ENCODE measurements around the gene XYLT1. TPM values are rescaled to one million over a fixed set of nuclear protein-coding genes. Genes with fewer than 3 reads are reported as not detected.

XYLT1 gene
- total RNA-seq, 1 experiment from 2014 or later: 1.7 TPM

GRCh38 chr16:17511340-17511739 is 40.6 kb upstream of the XYLT1 start:
- H3K27me3 ChIP-seq (ENCODE audit: insufficient read depth, low read depth): no peaks in the 10 kb centered on the region
- no peaks in the 10 kb centered on the region for H4K20me1 ChIP-seq (ENCODE audit: insufficient read depth)
- H3F3A ChIP-seq (ENCODE audit: insufficient read depth, low read depth): no peaks in the 10 kb centered on the region
- H3K4me3 ChIP-seq: no peak overlapping the region
- no peaks in the 10 kb centered on the region for H3K36me3 ChIP-seq (ENCODE audit: low read depth)
- H3K27ac ChIP-seq: no peak overlapping the region
- H2AFZ ChIP-seq: no peak overlapping the region
- H3K9me2 ChIP-seq (ENCODE audit: insufficient read depth): no peaks in the 10 kb centered on the region
- H3K4me1 ChIP-seq (replicated peaks; ENCODE audit: insufficient read depth): no peaks in the 10 kb centered on the region
- no peak for TF ChIP-seq EZH2 (IDR thresholded peaks at IDR 0.05; ENCODE audit: low read depth)
- TF ChIP-seq, protein P1, sequence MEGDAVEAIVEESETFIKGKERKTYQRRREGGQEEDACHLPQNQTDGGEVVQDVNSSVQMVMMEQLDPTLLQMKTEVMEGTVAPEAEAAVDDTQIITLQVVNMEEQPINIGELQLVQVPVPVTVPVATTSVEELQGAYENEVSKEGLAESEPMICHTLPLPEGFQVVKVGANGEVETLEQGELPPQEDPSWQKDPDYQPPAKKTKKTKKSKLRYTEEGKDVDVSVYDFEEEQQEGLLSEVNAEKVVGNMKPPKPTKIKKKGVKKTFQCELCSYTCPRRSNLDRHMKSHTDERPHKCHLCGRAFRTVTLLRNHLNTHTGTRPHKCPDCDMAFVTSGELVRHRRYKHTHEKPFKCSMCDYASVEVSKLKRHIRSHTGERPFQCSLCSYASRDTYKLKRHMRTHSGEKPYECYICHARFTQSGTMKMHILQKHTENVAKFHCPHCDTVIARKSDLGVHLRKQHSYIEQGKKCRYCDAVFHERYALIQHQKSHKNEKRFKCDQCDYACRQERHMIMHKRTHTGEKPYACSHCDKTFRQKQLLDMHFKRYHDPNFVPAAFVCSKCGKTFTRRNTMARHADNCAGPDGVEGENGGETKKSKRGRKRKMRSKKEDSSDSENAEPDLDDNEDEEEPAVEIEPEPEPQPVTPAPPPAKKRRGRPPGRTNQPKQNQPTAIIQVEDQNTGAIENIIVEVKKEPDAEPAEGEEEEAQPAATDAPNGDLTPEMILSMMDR (conservative IDR thresholded peaks at IDR 0.05): no peak
- no peak for DNase-seq
- POLR2A ChIA-PET (ENCODE audit: unreplicated experiment): no interaction called here
- no peaks in the 10 kb centered on the region for H3K9me3 ChIP-seq (ENCODE audit: insufficient read depth, low read depth)
- no TSS peak for BruUV-seq (replicated peaks)
- intact Hi-C loops (cut with micrococcal nuclease; ENCODE audit: unreplicated experiment): no loop called here
- CTCF ChIA-PET: no interaction called here
- H3K4me2 ChIP-seq: no peak overlapping the region
- H3K79me2 ChIP-seq (ENCODE audit: low read depth): no peaks in the 10 kb centered on the region

- DNase-seq: no peak
- POLR2A ChIA-PET (ENCODE audit: unreplicated experiment): no interaction called here
- Histone ChIP-seq H3K79me2 (ENCODE audit: low read depth) (no peaks in the 10 kb centered on the region), H3K27ac (no peak overlapping the region), H3K4me2 (no peak overlapping the region), H3K27me3 (ENCODE audit: insufficient read depth, low read depth) (no peaks in the 10 kb centered on the region), H3K9me2 (ENCODE audit: insufficient read depth) (no peaks in the 10 kb centered on the region), H2AFZ (no peak overlapping the region), H3K9me3 (ENCODE audit: insufficient read depth, low read depth) (no peaks in the 10 kb centered on the region), H3K36me3 (ENCODE audit: low read depth) (no peaks in the 10 kb centered on the region), H3F3A (ENCODE audit: insufficient read depth, low read depth) (no peaks in the 10 kb centered on the region), H3K4me3 (no peak overlapping the region), H4K20me1 (ENCODE audit: insufficient read depth) (no peaks in the 10 kb centered on the region), H3K4me1 (replicated peaks; ENCODE audit: insufficient read depth) (no peaks in the 10 kb centered on the region)
- BruUV-seq (replicated peaks): no TSS peak
- CTCF ChIA-PET: no interaction called here
- no peak for TF ChIP-seq EZH2 (IDR thresholded peaks at IDR 0.05; ENCODE audit: low read depth)
- TF ChIP-seq, protein P1 (conservative IDR thresholded peaks at IDR 0.05): no peak
- intact Hi-C loops (cut with micrococcal nuclease; ENCODE audit: unreplicated experiment): no loop called here
Observed at GRCh38 chr16:17510567-17510966, 39.8 kb upstream of the XYLT1 start.

DNA sequence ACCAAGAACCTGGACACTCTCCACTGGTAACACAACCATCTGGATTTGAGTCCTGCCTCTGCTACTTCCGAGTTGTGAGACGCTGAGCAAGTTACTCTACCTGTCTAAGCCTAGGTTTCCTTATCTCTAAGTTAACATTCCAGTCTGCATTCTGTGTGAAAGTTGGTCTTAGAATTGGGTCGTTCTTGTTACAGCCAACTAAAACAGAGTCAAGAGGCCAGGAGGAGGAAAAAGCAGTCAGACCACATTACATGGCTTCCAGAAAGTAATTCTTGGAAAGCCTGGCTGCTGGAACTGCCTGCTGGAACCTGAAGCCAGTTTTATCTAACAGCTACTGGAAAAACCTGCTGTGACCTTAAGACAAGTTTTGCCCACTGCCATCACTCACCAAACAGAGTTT is 38.4 kb upstream of the XYLT1 start:
- no peaks in the 10 kb centered on the region for H3F3A ChIP-seq (ENCODE audit: insufficient read depth, low read depth)
- no peak overlapping the region for H3K27ac ChIP-seq
- no peak overlapping the region for H3K4me3 ChIP-seq
- no peaks in the 10 kb centered on the region for H3K9me2 ChIP-seq (ENCODE audit: insufficient read depth)
- CTCF ChIA-PET: no interaction called here
- H2AFZ ChIP-seq: no peak overlapping the region
- BruUV-seq (replicated peaks): no TSS peak
- no peaks in the 10 kb centered on the region for H3K27me3 ChIP-seq (ENCODE audit: insufficient read depth, low read depth)
- TF ChIP-seq, protein P1 (conservative IDR thresholded peaks at IDR 0.05): no peak
- TF ChIP-seq EZH2 (IDR thresholded peaks at IDR 0.05; ENCODE audit: low read depth): no peak
- no peaks in the 10 kb centered on the region for H3K79me2 ChIP-seq (ENCODE audit: low read depth)
- H4K20me1 ChIP-seq (ENCODE audit: insufficient read depth): no peaks in the 10 kb centered on the region
- H3K9me3 ChIP-seq (ENCODE audit: insufficient read depth, low read depth): no peaks in the 10 kb centered on the region
- DNase-seq: peak; percentile 6 to 55
- no peaks in the 10 kb centered on the region for H3K4me1 ChIP-seq (replicated peaks; ENCODE audit: insufficient read depth)
- intact Hi-C loops (cut with micrococcal nuclease; ENCODE audit: unreplicated experiment): no loop called here
- no peaks in the 10 kb centered on the region for H3K36me3 ChIP-seq (ENCODE audit: low read depth)
- POLR2A ChIA-PET (ENCODE audit: unreplicated experiment): interaction anchor here (0.6 kb wide), 1 partner anchor 12 kb away, joined by 3 read pairs; no protein-coding TSS in a partner anchor
- H3K4me2 ChIP-seq: no peak overlapping the region

Data from PC-9 (cell line).